H9 (cell line): ENCODE results near the gene SGSM2. TPM values are rescaled to one million over a fixed set of nuclear protein-coding genes. Genes with fewer than 3 reads are reported as not detected.

Source experiments
- DNase-seq: peaks from one replicate; pipeline ENCODE4 v3.0.0-alpha.2; 2017
- H2AFZ ChIP-seq: one replicate; pipeline ENCODE4 v1.6.1; 2013; ENCODE audit warnings: mild to moderate bottlenecking, low read length, control low read depth, moderate library complexity
- H2AK5ac ChIP-seq: 2 replicates; pipeline ENCODE4 v1.6.1; 2013; ENCODE audit warnings: low read length, control low read depth, mixed read lengths; ENCODE audit not compliant: insufficient read length
- H2BK120ac ChIP-seq: one replicate; pipeline ENCODE4 v1.6.1; 2013; ENCODE audit warnings: low read depth, mild to moderate bottlenecking, low read length, control low read depth, inconsistent platforms; ENCODE audit not compliant: poor library complexity, severe bottlenecking
- H2BK12ac ChIP-seq: 2 replicates; pipeline ENCODE4 v1.6.1; 2013; ENCODE audit warnings: low read length, control low read depth, mixed read lengths, low read depth; ENCODE audit not compliant: insufficient read length
- H2BK15ac ChIP-seq: 2 replicates; pipeline ENCODE4 v1.6.1; 2013; ENCODE audit warnings: low read depth, low read length, control low read depth
- H2BK20ac ChIP-seq: one replicate; pipeline ENCODE4 v1.6.1; 2013; ENCODE audit warnings: low read depth, mild to moderate bottlenecking, low read length, control low read depth, inconsistent platforms; ENCODE audit not compliant: poor library complexity, severe bottlenecking
- H2BK5ac ChIP-seq: 2 replicates; pipeline ENCODE4 v1.6.1; 2013; ENCODE audit warnings: low read length, control low read depth, mixed read lengths; ENCODE audit not compliant: insufficient read length
- H3K14ac ChIP-seq: 2 replicates; pipeline ENCODE4 v1.6.1; 2013; ENCODE audit warnings: low read length, control low read depth; ENCODE audit not compliant: insufficient read depth
- H3K18ac ChIP-seq: 2 replicates; pipeline ENCODE4 v1.6.1; 2013; ENCODE audit warnings: low read depth, mild to moderate bottlenecking, mixed read lengths, low read length, control low read depth; ENCODE audit not compliant: insufficient read length
- H3K23ac ChIP-seq: 2 replicates; pipeline ENCODE4 v1.6.1; 2013; ENCODE audit warnings: low read length, control low read depth, mixed read lengths, low read depth; ENCODE audit not compliant: insufficient read length
- H3K23me2 ChIP-seq: 2 replicates; pipeline ENCODE4 v1.6.1; 2013; ENCODE audit warnings: low read depth, mild to moderate bottlenecking, mixed read lengths, low read length, control low read depth; ENCODE audit not compliant: insufficient read length, poor library complexity, severe bottlenecking
- H3K27ac ChIP-seq: 2 replicates; pipeline ENCODE4 v1.5.1; 2013; ENCODE audit warnings: low read length, control low read depth, mixed read lengths, low read depth; ENCODE audit not compliant: insufficient read length
- H3K27me3 ChIP-seq: 2 replicates; pipeline ENCODE4 v1.6.1; 2013; ENCODE audit warnings: low read length, control low read depth, inconsistent platforms; ENCODE audit not compliant: insufficient read depth
- H3K4ac ChIP-seq: 2 replicates; pipeline ENCODE4 v1.6.1; 2013; ENCODE audit warnings: low read depth, mild to moderate bottlenecking, control low read depth, inconsistent platforms, low read length, moderate library complexity
- H3K4me1 ChIP-seq: 2 replicates; pipeline ENCODE4 v1.6.1; 2013; ENCODE audit warnings: low read length, control low read depth, inconsistent platforms; ENCODE audit not compliant: insufficient read depth
- H3K4me2 ChIP-seq: 2 replicates; pipeline ENCODE4 v1.6.1; 2013; ENCODE audit warnings: low read length, control low read depth, mixed read lengths; ENCODE audit not compliant: insufficient read length, insufficient read depth
- H3K56ac ChIP-seq: 2 replicates; pipeline ENCODE4 v1.6.1; 2013; ENCODE audit warnings: low read depth, mild to moderate bottlenecking, mixed read lengths, low read length, control low read depth; ENCODE audit not compliant: insufficient read length
- H3K79me1 ChIP-seq: 2 replicates; pipeline ENCODE4 v1.6.1; 2013; ENCODE audit warnings: low read depth, mild to moderate bottlenecking, moderate library complexity, low read length, control low read depth, inconsistent platforms; ENCODE audit not compliant: insufficient read depth, poor library complexity, severe bottlenecking
- H3K79me2 ChIP-seq: 2 replicates; pipeline ENCODE4 v1.6.1; 2013; ENCODE audit warnings: low read length, control low read depth, inconsistent platforms; ENCODE audit not compliant: insufficient read depth
- H3K9ac ChIP-seq: 2 replicates; pipeline ENCODE4 v1.6.1; 2013; ENCODE audit warnings: low read length, control low read depth, mixed read lengths; ENCODE audit not compliant: insufficient read length; ENCODE audit errors: extremely low read depth
- H3K9me3 ChIP-seq: one replicate; pipeline ENCODE4 v1.6.1; 2013; ENCODE audit warnings: low read depth, low read length, inconsistent platforms; ENCODE audit not compliant: control insufficient read depth
- H3T11ph ChIP-seq: one replicate; pipeline ENCODE4 v1.6.1; 2013; ENCODE audit warnings: mild to moderate bottlenecking, low read length, control low read depth, inconsistent platforms
- H4K20me1 ChIP-seq: one replicate; pipeline ENCODE4 v1.6.1; 2013; ENCODE audit not compliant: control insufficient read depth, insufficient read length, insufficient read depth
- H4K5ac ChIP-seq: 2 replicates; pipeline ENCODE4 v1.6.1; 2013; ENCODE audit warnings: low read depth, mild to moderate bottlenecking, mixed read lengths, low read length, control low read depth; ENCODE audit not compliant: insufficient read length
- H4K8ac ChIP-seq: replicated peaks from 2 replicates; pipeline ENCODE4 v1.6.1; 2013; ENCODE audit warnings: low read length, control low read depth, mixed read lengths, low read depth; ENCODE audit not compliant: insufficient read length
- H4K91ac ChIP-seq: 2 replicates; pipeline ENCODE4 v1.6.1; 2013; ENCODE audit warnings: low read depth, mild to moderate bottlenecking, moderate library complexity, mixed read lengths, low read length, control low read depth; ENCODE audit not compliant: insufficient read length
- H3K27ac Mint-ChIP-seq, 3 experiments: 2 replicates in 2 of 3; 3 replicates in 1 of 3; pipeline ENCODE4 v1.8.0; 2020 to 2021; ENCODE audit warnings: mixed read lengths in 3 of 3, mild to moderate bottlenecking in 1 of 3, moderate library complexity in 1 of 3
- H3K27me3 Mint-ChIP-seq: 2 replicates; pipeline ENCODE4 v1.8.0; 2021; ENCODE audit warnings: low read depth, mild to moderate bottlenecking, moderate library complexity, mixed read lengths
- H3K36me3 Mint-ChIP-seq, 3 experiments: 2 replicates in 2 of 3; 3 replicates in 1 of 3; pipeline ENCODE4 v1.8.0; 2020 to 2021; ENCODE audit warnings: low read depth in 3 of 3, mixed read lengths in 3 of 3; ENCODE audit not compliant: insufficient read depth in 1 of 3
- H3K4me1 Mint-ChIP-seq, 2 experiments: 2 replicates each; pipeline ENCODE4 v1.8.0; 2020; ENCODE audit warnings: mixed read lengths in 2 of 2
- H3K4me3 Mint-ChIP-seq, 2 experiments: 2 replicates in 1 of 2; 3 replicates in 1 of 2; pipeline ENCODE4 v1.8.0; 2020 to 2021; ENCODE audit warnings: mild to moderate bottlenecking in 2 of 2, mixed read lengths in 2 of 2, moderate library complexity in 1 of 2
- H3K9me3 Mint-ChIP-seq, 2 experiments: 2 replicates in 1 of 2; 3 replicates in 1 of 2; pipeline ENCODE4 v1.8.0; 2020; ENCODE audit warnings: mild to moderate bottlenecking in 2 of 2, mixed read lengths in 2 of 2, moderate library complexity in 1 of 2
- WGBS: extraction: QIAGEN DNeasy Blood & Tissue Kit; methylation state at CpG from one replicate; pipeline ENCODE4 v1.1.7; 2013; ENCODE audit warnings: missing lambda C conversion rate, low lambda C conversion rate, mixed read lengths; ENCODE audit not compliant: insufficient read length; ENCODE audit errors: extremely low coverage; 5-methylcytosine and 5-hydroxymethylcytosine counted together
- total RNA-seq: library from RNA; stranded (reverse); gene quantifications from 2 replicates; pipeline ENCODE4 v1.2.1, GENCODE V29; 2021
- TF ChIP-seq, protein P1 (sequence below): fragments of 200-600 bp; sonication (generic); conservative IDR thresholded peaks from 3 replicates; pipeline ENCODE4 v1.8.0; 2021; ENCODE audit warnings: antibody characterized with exemption, mild to moderate bottlenecking

Gene SGSM2
- total RNA-seq, 1 experiment from 2014 or later: 45.6 TPM

GRCh38 chr17:2338315-2338657 is 985 bp downstream of the SGSM2 start:
- peaks cover 2 to 11% of the 10 kb centered on the region in 2 experiments; a peak in 3 of 4 replicates for H3K4me1 Mint-ChIP-seq
- no peak overlapping the region for H3K23ac ChIP-seq
- no CpG with 5 or more reads among the region's 5 CpGs for WGBS
- H2AK5ac ChIP-seq: no peak overlapping the region
- H3T11ph ChIP-seq: no peak overlapping the region
- peak; percentile 60 for DNase-seq
- no peak overlapping the region for H2AFZ ChIP-seq
- no peaks in the 10 kb centered on the region for H3K9me3 Mint-ChIP-seq
- H4K20me1 ChIP-seq: peaks cover 2% of the 10 kb centered on the region
- no peak overlapping the region for H3K18ac ChIP-seq
- no peak overlapping the region for H2BK20ac ChIP-seq
- no peaks in the 10 kb centered on the region for H3K9me3 ChIP-seq
- H4K8ac ChIP-seq: no peak overlapping the region
- peaks cover 12% of the 10 kb centered on the region for H3K23me2 ChIP-seq
- H3K27me3 Mint-ChIP-seq: no peaks in the 10 kb centered on the region
- peak overlapping the region; percentile 73 to 84 for H3K4me3 Mint-ChIP-seq
- TF ChIP-seq, protein P1, sequence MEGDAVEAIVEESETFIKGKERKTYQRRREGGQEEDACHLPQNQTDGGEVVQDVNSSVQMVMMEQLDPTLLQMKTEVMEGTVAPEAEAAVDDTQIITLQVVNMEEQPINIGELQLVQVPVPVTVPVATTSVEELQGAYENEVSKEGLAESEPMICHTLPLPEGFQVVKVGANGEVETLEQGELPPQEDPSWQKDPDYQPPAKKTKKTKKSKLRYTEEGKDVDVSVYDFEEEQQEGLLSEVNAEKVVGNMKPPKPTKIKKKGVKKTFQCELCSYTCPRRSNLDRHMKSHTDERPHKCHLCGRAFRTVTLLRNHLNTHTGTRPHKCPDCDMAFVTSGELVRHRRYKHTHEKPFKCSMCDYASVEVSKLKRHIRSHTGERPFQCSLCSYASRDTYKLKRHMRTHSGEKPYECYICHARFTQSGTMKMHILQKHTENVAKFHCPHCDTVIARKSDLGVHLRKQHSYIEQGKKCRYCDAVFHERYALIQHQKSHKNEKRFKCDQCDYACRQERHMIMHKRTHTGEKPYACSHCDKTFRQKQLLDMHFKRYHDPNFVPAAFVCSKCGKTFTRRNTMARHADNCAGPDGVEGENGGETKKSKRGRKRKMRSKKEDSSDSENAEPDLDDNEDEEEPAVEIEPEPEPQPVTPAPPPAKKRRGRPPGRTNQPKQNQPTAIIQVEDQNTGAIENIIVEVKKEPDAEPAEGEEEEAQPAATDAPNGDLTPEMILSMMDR: no peak
- no peak overlapping the region for H2BK5ac ChIP-seq
- no peak overlapping the region for H2BK120ac ChIP-seq
- no peak overlapping the region for H4K91ac ChIP-seq
- H3K56ac ChIP-seq: no peak overlapping the region
- no peak overlapping the region for H3K14ac ChIP-seq
- H3K27ac ChIP-seq: no peak overlapping the region
- H2BK12ac ChIP-seq: no peak overlapping the region
- peaks cover 3% of the 10 kb centered on the region; the same call in 1 of the 2 replicates for H3K4me1 ChIP-seq
- H3K79me2 ChIP-seq: peaks cover 6% of the 10 kb centered on the region; the same call in 1 of the 2 replicates
- no peak overlapping the region for H3K9ac ChIP-seq
- H3K27me3 ChIP-seq: no peaks in the 10 kb centered on the region
- H3K27ac Mint-ChIP-seq: peak overlapping the region in 1 of 3 experiments; percentile 82; a peak in 1 of 7 replicates
- H2BK15ac ChIP-seq: no peak overlapping the region
- H3K79me1 ChIP-seq: no peaks in the 10 kb centered on the region
- H3K4ac ChIP-seq: no peak overlapping the region
- peaks cover 6 to 22% (median 7%) of the 10 kb centered on the region in 3 experiments for H3K36me3 Mint-ChIP-seq
- H4K5ac ChIP-seq: no peak overlapping the region
- peak overlapping the region; percentile 64 for H3K4me2 ChIP-seq
